NCI-H345 treated with DMSO at 0.1 percent for 48 hours (cell line): ENCODE data around the gene SWT1.
"Not testable (repeated sequence)": the region's sequence is repeated elsewhere in the genome, so short reads cannot be mapped to it uniquely, and the experiment has no call there.

Experiments
- DNase-seq: peaks from one replicate; lab custom pipeline; 2025; ENCODE audit not compliant: unreplicated experiment; lab: John Stamatoyannopoulos, UW

SWT1 gene

DNA sequence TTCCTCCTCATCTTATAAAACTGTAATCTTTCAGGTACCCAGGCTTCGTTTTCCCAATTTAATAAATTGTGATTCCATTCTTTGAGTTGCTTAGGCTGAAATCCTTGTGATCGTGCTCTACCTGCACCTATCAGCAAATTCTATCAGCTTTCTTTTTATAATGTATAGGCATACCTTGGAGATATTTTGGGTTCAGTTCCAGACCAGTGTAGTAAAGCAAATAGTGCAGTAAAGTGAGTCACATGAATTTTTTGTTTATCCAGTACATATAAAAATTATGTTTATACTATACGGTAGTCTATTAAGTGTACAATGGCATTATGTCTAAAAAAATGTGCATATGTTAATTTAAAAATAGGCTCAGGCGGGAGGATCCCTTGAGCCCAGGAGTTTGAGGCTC is 5.5 kb downstream of the SWT1 start:
- DNase-seq, result no peak

DNA sequence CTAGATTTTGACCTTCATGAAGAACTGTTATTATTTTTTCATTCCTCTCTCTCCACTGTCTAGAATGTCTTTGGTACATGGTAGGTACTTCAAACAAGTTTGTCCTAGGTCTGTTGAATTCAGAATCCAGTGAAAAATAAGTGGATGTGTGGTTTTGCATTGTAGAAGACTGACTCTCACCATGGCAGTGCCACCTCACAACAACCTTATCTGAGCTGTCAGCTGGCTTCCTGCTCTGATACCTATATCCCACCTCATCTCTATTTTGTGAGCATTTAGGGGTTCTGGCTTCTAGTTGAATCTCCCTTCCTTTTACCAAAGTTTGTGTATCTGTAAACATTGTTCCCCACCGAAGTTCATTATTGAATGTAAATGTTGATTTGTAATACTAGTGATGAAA is 9.1 kb downstream of the SWT1 start:
- DNase-seq, result no peak

DNA sequence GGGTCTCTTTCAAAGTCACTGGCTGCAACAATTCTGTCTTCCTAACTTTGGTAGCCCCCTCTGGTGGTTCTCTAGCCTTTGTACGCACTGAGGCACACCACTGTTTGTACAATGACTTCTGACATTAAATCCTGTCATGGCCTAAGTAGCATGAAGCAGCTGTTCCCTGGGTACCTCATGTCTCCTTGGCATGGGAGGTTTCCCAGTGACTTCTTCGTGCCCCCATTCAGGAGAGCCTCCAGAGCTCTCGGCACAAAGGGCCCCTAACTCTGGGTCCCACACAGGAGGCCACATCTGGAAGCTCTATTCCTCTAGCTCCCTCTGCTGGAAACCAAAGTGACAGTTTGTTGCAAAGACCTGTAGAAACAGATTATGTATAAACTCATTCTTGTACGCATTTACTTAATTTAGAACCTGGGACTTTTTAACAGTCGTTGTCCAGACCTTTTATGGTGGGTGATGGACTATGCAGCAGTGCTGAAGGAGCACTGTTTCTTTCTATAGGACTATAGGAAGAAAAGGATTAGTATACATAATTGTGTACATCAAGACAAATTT is 13.4 kb downstream of the SWT1 start:
- peak; percentile 28 for DNase-seq

DNA sequence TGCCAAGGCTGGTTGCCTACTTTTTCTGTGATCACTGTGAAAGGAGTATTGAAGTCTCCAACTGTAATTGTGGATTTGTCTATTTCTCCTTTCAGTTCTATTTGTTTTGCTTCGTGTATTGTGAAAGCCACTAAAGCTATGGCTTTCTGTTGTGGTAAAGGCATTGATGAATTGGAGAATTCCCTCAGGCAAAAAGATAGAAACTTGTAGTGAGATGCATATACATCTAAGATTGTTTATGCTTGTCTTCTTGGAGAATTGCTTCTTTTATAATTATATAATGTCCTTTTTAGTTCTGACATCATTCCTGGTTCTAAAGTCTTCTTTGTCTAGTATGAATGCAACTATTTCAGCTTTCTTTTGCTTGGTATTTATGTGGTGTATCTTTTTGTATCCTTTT is 36.8 kb downstream of the SWT1 start:
- DNase-seq, result no peak

DNA sequence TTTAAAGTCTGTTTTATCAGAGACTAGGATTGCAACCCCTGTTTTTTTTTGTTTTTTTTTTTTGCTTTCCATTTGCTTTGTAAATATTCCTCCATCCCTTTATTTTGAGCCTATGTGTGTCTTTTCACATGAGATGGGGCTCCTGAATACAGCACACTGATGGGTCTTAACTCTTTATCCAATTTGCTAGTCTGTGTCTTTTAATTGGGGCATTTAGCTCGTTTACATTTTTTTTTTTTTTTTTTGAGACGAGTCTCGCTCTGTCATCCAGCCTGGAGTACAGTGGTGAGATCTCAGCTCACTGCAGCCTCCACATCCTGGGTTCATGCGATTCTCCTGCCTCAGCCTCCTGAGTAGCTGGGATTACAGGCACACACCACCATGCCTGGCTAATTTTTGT is 41.7 kb downstream of the SWT1 start:
- not testable (repeated sequence) for DNase-seq

DNA sequence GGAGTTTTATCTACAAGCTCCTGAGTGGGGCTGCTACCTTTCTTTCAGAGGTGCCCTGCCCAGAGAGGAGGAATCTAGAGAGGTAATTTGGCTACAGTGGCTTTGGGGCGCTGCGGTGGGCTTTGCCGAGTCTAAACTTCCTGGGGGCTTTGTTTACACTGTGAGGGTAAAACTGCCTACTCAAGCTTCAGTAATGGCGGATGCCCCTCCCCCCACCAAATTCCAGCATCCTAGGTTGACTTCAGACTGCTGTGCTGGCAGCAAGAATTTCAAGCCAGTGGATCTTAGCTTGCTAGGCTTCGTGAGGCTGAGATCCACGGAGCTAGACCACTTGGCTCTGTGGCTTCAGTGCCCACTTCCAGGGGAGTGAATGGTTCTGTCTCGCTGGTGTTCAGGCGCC is 43.9 kb downstream of the SWT1 start:
- no peak for DNase-seq

DNA sequence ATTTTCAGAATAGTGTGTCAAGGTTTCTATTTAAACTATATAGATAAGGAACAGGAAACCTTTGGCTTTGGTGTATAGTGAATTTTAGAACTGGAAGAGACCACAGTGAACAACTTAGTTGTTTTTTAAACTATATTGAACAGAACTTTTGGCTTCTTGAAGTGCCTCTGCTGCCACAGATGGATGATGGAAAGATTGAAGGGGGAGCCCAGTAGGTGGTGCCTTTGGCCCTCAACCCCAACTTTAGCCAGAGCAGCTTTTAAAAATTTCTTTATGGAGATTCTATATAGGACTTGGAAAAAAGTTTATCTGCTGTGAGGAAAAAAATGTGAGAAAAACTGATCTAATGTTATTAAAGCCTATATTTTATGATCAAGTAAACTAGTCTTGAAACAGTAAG is 50.2 kb downstream of the SWT1 start:
- DNase-seq, result no peak

DNA sequence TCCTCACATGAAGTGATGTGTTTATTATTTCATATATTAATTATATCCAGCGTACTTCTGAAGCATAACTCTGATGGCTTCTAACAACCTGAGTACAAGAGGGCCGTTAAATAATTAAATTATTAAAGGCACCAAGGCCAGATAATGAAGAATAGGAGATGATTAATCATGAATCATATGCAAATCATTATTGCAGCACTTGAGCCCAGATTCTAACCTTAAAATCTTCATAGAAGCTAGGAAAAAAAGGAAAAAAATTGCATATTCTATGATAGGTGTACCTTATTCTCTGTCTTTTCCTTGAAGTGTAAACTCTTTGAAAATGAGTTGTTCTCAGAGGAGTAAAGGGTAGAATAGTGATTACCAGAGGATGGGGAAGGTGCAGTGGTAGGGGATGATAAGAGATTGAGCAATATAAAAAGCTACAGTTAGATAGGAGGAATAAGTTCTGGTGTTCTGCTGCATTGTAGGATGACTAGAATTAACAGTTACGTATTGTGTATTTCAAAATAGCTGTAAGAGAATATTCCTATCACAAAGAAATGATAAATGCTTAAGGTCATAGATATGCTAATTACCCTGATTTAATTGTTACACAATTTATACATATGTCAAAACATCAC is 51.1 kb downstream of the SWT1 start:
- no peak for DNase-seq

DNA sequence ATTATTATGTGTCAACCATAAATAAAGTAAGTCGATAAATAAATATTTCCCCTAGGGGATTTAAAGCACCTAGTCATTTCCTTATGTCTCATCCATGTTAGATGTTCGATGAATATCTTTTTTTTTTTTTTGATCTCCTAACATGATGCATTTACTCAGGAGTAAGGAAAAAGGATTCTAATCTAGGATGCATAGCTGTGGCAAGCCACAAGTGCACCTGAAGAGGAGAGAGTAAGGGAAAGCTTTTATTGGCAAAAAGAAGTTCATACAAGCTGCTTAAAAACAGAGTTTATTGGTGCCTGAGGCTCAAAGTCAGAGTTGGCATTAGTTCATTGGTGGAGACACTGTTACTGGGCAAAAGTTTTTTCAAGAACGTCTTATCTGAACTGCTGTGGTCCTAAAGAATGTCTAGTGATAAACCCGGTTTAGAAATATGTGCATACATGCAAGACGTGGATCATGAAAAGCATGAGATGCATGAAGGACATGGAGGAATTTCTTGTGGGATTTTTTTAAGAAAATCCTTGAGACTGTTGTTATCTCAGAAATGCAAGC is 51.7 kb downstream of the SWT1 start:
- no peak for DNase-seq

DNA sequence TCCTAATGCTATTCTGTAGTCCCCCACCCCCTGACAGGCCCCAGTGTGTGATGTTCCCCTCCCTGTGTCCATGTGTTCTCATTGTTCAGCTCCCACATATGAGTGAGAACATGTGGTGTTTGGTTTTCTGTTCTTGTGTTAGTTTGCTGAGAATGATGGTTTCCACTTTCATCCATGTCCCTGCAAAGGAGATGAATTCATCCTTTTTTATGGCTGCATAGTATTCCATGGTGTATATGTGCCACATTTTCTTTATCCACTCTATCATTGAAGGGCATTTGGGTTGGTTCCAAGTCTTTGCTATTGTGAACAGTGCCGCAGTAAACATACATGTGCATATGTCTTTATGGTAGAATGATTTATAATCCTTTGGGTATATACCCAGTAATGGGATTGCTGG is 52.4 kb downstream of the SWT1 start:
- not testable (repeated sequence) for DNase-seq

DNA sequence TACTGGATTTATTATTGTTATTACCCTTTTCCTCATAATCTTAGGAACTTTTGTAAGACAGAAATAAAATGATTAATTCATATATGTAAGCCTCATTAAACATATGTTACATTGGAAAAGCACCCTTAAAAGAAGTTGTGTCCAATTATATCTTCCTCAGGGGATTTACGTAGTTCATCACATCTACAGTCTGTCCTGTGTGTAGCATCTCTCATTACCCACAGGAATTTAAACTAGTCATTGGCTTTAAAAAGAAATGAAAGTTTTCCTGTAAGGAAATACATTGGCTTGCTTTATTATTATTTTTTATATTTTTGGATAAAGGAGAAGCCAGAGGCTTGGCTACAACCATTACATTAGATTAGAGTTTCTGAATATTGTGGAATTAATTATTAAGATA is 56.1 kb downstream of the SWT1 start:
- no peak for DNase-seq

DNA sequence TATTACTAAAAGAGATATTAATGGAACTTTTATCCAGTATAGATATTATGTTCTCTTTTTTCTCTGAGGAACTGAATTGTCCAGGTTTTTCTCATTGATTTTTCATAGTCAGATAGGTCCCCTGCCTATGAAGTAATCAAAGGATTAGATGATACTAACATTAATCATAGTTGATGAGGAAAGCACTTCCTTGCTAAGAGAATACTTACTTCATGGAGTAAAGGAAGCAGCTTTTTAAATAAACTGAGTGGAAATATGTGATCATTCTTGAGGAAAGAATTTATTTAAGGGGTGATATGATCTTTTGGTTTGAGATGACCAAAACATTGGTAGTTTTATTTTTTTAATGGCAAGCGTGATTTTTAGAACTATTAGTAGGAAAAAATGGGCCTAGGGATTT is 58.9 kb downstream of the SWT1 start:
- no peak for DNase-seq

DNA sequence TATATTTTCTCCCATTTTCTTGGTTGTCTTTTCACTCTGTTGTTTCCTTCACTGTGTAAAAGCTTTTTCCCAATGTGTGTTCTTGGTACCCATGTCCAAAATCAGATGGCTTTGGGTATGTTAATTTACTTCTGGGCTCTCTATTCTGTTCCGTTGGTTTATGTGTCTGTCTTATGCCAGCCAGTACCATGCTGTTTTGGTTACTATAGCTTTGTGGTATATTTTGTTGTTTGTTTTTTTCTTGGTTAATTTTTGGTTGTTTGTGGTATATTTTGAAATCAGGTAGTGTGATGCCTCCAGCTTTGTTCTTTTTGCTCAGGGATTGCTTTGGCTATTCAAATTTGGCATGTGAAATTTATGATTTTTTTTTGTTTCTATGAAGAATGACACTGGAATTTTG is 67.2 kb downstream of the SWT1 start:
- no peak for DNase-seq

DNA sequence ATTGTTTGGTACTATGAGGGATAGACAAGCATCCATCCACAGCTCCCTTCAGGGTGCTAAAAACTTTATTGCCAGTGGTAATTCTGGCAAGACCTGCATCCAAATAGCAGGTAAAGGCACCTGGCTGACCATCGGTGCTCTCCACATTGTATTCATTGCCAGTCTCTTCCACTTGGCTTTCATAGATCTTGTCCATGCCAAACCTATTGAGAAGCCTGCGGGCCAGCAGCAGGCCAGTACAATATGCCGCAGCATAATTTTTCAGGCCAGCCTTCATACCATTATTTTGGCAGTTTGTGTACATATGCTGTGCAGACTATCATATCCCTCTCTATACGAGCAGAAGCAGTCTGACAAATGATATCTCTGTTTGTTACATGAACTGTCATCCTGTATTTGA is 70.2 kb downstream of the SWT1 start:
- no peak for DNase-seq

DNA sequence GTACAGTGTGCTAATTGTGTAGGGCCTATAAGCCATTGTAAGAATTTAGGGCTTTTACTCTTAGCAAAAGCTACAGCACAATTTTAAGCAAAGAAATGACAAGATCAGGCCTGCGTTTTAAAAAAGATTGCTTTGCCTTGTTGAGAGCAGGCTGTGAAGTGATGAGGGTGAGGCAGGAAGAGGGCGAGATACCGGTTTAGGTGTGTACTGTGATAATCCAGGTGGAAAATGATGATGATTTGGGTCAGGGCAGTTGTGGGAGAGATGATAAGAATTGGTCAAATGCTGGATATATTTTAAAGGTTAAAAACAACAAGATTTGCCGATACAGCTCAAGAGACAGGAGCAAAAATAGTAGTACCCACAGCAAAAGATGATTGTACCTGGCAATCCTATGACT is 72.0 kb downstream of the SWT1 start:
- no peak for DNase-seq

DNA sequence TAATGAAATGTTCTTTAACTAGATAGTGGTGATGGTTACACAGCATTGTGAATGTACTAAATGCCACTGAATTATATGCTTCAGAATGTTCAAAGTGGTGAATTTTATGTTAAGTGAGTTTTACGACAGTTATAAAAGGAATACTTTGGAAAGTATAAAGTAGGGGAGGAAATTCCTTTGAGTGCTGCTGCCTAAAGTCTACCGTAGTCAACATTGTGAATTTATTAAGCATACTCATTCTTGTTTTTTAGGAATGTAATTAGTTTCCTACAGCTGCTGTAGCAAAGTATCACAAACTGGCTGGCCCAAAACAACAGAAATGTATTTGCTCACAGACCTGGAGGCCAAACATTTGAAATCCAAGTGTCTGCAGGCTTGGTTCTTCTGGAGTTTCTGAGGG is 73.0 kb downstream of the SWT1 start:
- DNase-seq, result no peak

DNA sequence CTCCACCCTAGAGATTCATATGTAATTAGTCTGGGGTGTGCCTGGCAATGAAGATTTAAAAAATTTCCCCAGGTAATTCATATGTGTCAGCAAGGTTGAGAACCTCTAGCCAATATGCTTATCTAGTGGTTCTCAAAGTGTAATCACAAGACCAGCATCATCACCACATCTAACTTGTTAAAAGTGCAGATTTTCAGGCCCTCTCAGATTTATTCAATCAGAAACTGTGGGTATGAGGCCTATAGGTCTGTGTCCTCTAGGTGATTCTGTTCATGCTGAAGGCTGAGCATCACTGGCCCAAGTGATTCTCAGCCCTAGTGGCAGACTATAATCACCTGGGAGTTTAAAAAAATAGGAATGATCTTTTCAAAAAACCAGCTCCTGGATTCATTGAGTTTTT is 75.9 kb downstream of the SWT1 start:
- DNase-seq, result no peak

DNA sequence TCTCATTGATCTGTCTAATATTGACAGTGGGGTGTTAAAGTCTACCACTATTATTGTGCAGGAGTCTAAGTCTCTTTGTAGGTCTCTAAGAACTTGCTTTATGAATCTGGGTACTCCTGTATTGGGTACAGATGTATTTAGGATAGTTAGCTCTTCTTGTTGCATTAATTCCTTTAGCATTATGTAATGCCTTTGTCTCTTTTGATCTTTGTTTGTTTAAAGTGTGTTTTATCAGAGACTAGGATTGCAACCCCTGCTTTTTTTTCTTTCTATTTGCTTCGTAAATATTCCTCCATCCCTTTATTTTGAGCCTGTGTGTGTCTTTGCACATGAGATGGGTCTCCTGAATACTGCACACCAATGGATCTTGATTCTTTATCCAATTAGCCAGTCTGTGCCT is 77.2 kb downstream of the SWT1 start:
- DNase-seq, result not testable (repeated sequence)

DNA sequence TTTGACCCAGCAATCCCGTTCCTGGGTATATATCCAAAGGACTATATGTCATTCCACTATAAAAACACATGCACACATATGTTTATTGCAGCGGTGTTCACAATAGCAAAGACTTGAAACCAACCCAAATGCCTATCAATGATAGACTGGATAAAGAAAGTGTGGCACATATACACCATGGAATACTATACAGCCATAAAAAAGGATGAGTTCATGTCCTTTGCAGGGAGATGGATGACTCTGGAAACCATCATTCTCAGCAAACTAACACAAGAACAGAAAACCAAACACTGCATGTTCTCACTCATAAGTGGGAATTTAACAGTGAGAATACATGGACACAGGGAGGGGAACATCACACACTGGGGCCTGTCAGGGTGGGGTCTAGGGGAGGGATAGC is 80.2 kb downstream of the SWT1 start:
- DNase-seq, result not testable (repeated sequence)

DNA sequence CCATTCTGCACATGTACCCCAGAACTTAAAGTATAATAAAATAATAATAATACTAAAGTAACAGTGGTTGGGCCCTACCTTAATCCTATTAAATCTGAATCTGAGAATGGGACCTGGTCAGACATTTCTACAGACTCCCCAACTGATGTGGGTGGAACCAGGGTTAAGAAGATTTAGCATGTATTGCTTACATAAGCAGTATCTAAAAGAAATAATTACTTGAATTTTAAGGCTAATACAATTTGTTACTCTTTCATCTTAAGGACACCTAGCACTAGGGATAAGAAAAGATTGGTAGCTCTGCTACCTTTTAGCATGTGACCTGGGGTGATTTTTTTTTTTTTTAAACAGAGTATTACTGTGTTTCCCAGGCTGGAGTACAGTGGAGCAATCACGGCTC is 80.7 kb downstream of the SWT1 start:
- DNase-seq, result no peak

DNA sequence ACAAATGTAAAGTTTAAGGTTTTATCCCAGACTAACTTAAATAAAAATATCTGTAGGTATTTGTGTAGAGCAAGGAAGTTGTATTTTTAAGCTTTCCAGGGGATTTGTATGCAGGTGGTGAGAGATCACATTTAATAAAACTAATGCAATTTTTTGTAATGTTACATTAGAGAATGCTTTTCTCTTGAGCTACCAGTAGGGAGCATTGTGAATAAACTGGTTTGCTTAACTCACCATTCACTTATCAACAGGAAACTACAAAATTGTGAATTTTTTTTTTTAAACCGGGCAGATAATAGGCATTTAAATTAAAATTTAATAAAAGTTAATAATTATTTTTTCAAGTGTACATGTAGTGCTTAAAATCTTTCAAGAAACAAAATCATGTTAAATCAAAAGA is 81.5 kb downstream of the SWT1 start:
- DNase-seq, result no peak

DNA sequence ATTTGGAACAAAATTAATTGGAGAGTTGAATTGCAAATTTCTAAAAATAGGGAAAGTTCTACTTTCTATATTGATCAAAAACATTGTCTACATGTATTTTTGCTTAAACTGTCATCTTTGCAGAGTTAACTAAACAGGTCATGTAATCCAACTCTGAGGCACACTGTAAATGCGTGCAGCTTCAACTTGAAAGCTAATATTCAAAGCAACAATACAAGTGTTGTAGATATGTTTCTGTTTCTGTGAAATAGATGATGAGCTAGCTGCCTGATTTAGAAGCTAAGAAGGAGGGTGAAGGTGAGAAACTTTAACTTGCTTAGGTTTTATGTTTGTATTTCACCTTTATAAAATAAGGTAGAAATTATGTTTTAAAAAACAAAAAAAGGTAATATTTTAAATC is 82.9 kb downstream of the SWT1 start:
- DNase-seq, result no peak

DNA sequence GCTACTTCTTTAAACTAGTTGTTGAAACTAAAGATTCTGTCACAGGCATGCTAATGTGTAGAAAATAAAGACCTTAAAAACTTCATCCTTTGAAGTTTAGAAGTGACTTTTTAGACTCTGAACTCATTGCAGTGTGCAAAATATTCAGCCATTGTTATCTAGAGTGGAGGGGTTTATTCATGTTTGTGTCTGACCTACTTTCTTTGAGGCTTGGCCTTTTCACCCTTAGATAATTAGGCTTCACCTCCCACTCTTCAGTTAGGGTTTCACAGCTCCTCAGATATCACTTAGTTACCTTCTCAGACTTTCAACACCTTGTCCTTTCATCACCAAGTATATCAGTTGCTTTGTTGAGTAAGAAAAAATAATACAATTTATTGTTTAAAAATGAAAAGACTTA is 84.2 kb downstream of the SWT1 start:
- no peak for DNase-seq
